ENCODE results near the gene MAP2K6.

Gene MAP2K6

DNA sequence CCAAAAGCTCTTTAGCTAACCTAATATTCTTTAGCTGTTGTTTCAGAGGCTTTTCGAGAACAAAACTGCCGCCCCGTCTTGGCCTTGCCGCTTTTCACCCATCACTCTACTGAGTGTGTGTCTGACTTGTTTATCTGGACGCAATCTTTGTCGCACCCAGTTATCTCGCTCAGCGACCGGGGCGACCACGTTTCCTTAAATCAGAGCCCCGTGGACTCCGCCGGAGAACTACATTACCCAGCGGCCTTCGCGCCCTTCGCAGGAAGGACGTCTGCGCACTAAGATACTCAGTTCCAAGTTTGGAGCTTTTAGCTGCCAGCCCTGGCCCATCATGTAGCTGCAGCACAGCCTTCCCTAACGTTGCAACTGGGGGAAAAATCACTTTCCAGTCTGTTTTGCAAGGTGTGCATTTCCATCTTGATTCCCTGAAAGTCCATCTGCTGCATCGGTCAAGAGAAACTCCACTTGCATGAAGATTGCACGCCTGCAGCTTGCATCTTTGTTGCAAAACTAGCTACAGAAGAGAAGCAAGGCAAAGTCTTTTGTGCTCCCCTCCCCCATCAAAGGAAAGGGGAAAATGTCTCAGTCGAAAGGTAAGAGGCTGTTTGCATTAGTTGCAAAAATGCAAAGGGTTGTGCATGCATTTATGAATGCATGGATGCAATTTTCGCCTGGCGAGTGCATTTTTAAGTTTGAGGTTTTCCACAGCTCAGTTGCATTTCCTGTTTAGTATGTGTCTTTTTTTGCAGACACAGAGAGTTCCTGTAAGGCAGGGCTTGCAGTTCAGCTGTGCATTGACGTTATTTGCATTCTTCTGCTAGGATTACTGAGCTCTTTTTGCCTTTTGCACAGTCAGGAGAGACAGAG is at the start of gene MAP2K6:
TSS of gene MAP2K6 (plus strand) at position 290 of the 867 bp plus-strand sequence. CDS start at position 578, 288 bp downstream.
- H3K27ac ChIP-seq (ENCODE audit: low read depth, low read length) = no peak within 1 kb of the TSS
- H3K27me3 ChIP-seq (ENCODE audit: control insufficient read depth, insufficient read depth, low read length) = no peaks in the 10 kb centered on the region
- peaks cover 4% of the 10 kb centered on the region for H3K4me1 ChIP-seq (ENCODE audit: control insufficient read depth, insufficient read depth, low read length)
- no peaks in the 10 kb centered on the region for H3K36me3 ChIP-seq (ENCODE audit: control insufficient read depth, insufficient read depth, low read length)
- H3K9ac ChIP-seq (ENCODE audit: low read length) = no peak within 1 kb of the TSS
- peak within 1 kb of the TSS; percentile 83 for H3K4me3 ChIP-seq (ENCODE audit: low read length)

DNA sequence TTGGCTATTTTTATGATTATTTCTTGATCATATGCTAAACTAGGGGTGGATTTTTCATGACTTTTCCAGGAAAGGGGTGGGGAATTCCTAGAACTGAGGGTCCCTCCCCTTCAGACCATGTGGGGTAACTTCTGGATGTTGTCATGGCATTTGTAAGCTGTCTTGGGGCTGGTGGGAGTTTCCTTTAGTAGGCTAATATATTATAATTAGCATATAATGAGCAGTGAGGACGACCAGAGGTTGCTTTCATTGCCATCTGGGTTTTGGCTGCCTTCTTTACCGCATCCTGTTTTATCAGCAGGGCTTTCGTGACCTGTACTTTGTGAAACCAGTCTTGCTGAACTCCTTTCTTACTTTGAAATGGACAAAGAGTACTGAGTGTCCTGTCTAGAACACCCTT is 47.2 kb upstream of the MAP2K6 start:
- H3K27me3 ChIP-seq (ENCODE audit: control insufficient read depth, insufficient read depth, low read length) = no peaks in the 10 kb centered on the region
- H3K4me1 ChIP-seq (ENCODE audit: control insufficient read depth, insufficient read depth, low read length) = no peaks in the 10 kb centered on the region
- H3K36me3 ChIP-seq (ENCODE audit: control insufficient read depth, insufficient read depth, low read length) = no peaks in the 10 kb centered on the region
- no peak overlapping the region for H3K4me3 ChIP-seq (ENCODE audit: low read length)
- H3K27ac ChIP-seq (ENCODE audit: low read depth, low read length) = no peak overlapping the region
- no peak overlapping the region for H3K9ac ChIP-seq (ENCODE audit: low read length)

DNA sequence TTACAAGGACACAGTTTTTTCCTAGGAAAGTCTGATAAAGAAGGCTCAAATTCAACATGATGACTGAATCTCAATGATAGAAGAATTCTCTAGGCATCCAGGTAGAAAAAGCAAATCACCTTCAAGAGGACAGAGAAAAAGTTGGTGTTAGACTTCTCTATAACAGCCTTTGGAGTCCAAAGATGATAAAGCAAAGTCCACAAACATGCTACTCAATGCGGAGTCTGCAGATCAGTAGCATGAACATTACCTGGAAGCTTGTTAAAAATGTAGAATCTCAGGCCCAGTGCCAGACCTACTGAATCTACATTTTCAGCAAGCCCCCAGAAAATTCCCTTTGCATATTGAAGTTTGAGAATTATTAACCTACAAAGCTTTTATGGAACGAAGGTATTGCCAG is 41.4 kb upstream of the MAP2K6 start:
- no peak overlapping the region for H3K4me3 ChIP-seq (ENCODE audit: low read length)

DNA sequence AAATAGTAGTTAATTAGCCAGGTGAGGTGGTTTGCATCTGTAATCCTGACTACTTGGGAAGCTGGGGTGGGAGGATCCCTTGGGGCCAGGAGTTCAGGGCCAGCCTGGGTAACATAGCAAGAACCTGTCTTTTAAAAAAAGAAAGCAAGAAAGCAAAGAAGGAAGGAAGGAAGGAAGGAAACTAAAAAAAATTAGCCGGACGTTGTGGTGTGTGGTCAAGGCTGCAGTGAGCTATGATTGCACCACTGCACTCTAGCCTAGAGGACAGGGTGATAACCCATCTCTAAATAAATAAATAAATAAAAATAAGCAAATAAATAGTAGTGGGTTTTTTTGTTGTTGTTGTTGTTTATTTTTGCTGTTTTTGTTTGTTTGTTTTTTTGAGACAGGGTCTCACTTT is 39.3 kb upstream of the MAP2K6 start:
- H3K27me3 ChIP-seq (ENCODE audit: control insufficient read depth, insufficient read depth, low read length) = no peaks in the 10 kb centered on the region
- H3K36me3 ChIP-seq (ENCODE audit: control insufficient read depth, insufficient read depth, low read length) = no peaks in the 10 kb centered on the region
- no peak overlapping the region for H3K9ac ChIP-seq (ENCODE audit: low read length)
- no peak overlapping the region for H3K4me3 ChIP-seq (ENCODE audit: low read length)
- no peak overlapping the region for H3K27ac ChIP-seq (ENCODE audit: low read depth, low read length)
- no peaks in the 10 kb centered on the region for H3K4me1 ChIP-seq (ENCODE audit: control insufficient read depth, insufficient read depth, low read length)

More for the DNA sequence above, 41.4 kb upstream of the MAP2K6 start:
- Histone ChIP-seq H3K4me1 (ENCODE audit: control insufficient read depth, insufficient read depth, low read length) (no peaks in the 10 kb centered on the region), H3K27me3 (ENCODE audit: control insufficient read depth, insufficient read depth, low read length) (no peaks in the 10 kb centered on the region), H3K27ac (ENCODE audit: low read depth, low read length) (no peak overlapping the region), H3K36me3 (ENCODE audit: control insufficient read depth, insufficient read depth, low read length) (no peaks in the 10 kb centered on the region), H3K9ac (ENCODE audit: low read length) (no peak overlapping the region)

DNA sequence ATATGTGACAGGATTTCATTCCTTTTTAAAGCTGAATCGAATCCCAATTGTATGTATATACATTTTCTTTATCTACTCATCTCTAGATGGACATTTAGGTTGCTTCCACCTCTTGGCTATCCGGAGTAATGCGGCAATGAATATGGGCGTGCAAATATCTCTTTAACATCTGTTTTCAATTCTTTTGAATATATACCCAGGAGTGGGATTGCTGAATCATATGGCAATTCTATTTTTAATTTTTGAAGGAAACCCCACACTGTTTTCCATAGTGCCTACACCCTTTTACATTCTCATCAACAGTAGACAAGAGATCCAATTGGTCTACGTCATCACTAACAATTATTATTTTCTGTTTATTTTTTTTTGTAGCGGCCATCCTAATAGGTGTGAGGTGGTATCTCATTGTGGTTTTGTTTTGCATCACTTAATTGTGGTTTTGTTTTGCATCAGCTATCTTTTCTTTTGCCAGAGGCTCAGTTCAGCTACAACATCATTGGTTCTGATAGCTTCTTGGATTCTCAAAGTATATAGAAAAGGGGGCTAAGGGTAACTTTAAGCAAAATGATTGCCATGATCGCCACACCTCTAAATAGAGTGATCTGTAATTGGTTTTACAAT is 25.6 kb upstream of the MAP2K6 start:
- no peak overlapping the region for H3K27ac ChIP-seq (ENCODE audit: low read depth, low read length)

DNA sequence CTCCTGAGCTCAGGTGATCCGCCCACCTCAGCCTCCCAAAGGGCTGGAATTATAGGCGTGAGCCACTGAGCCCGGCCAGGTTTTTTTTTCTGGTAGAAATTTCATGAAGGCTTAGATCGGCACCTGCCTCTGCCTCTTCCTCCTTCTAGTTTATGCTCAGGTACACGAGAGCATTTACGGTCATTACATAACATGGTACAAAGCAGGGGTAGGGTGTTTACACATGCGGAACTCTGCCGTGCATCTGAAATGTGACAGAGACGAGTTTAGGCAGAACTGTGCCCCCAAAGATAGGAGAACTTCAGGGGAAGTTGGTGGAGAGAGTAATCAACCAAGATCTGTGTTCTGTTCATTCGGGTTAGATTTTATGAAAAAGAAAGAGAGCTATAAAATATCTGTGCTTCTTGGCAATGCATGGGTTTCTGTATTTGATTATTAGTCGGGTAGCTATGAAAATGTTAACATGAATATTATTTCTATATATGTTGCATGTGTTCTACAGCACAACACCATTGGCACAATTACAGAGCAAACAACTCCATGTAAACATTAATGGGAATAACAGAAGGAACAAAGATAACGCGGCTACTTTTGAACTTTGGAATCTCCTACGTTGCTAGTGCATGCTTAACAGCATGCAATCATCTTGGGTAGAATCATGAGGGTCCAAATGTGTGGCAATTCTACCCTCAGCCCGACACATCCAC is 23.5 kb upstream of the MAP2K6 start:
- Histone ChIP-seq H3K27me3 (ENCODE audit: control insufficient read depth, insufficient read depth, low read length) (no peaks in the 10 kb centered on the region), H3K9ac (ENCODE audit: low read length) (no peak overlapping the region), H3K4me3 (ENCODE audit: low read length) (no peak overlapping the region), H3K27ac (ENCODE audit: low read depth, low read length) (no peak overlapping the region), H3K36me3 (ENCODE audit: control insufficient read depth, insufficient read depth, low read length) (no peaks in the 10 kb centered on the region), H3K4me1 (ENCODE audit: control insufficient read depth, insufficient read depth, low read length) (no peaks in the 10 kb centered on the region)

More for the DNA sequence above, 25.6 kb upstream of the MAP2K6 start:
- H3K9ac ChIP-seq (ENCODE audit: low read length) = no peak overlapping the region
- no peaks in the 10 kb centered on the region for H3K4me1 ChIP-seq (ENCODE audit: control insufficient read depth, insufficient read depth, low read length)
- H3K27me3 ChIP-seq (ENCODE audit: control insufficient read depth, insufficient read depth, low read length) = no peaks in the 10 kb centered on the region
- no peak overlapping the region for H3K4me3 ChIP-seq (ENCODE audit: low read length)
- H3K36me3 ChIP-seq (ENCODE audit: control insufficient read depth, insufficient read depth, low read length) = no peaks in the 10 kb centered on the region

DNA sequence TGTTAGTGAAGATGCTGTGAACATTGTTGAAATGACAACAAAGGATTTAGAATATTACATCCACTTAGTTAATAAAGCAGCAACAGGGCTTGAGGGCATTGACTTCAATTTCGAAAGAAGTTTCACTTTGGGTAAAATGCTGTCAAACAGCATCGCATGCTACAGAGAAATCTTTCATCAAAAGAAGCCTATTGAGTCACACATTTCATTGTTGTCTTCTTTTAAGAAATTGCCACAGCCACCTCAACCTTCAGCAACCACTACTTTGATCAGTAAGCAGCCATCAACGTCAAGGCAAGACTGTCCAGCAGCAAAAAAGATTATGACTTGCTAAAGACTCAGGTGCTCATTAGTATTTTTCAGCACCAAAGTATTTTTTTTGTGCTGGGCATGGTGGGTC is 13.2 kb upstream of the MAP2K6 start:
- no peaks in the 10 kb centered on the region for H3K27me3 ChIP-seq (ENCODE audit: control insufficient read depth, insufficient read depth, low read length)
- H3K27ac ChIP-seq (ENCODE audit: low read depth, low read length) = no peak overlapping the region
- H3K4me3 ChIP-seq (ENCODE audit: low read length) = no peak overlapping the region
- H3K36me3 ChIP-seq (ENCODE audit: control insufficient read depth, insufficient read depth, low read length) = no peaks in the 10 kb centered on the region
- H3K4me1 ChIP-seq (ENCODE audit: control insufficient read depth, insufficient read depth, low read length) = no peaks in the 10 kb centered on the region
- no peak overlapping the region for H3K9ac ChIP-seq (ENCODE audit: low read length)

DNA sequence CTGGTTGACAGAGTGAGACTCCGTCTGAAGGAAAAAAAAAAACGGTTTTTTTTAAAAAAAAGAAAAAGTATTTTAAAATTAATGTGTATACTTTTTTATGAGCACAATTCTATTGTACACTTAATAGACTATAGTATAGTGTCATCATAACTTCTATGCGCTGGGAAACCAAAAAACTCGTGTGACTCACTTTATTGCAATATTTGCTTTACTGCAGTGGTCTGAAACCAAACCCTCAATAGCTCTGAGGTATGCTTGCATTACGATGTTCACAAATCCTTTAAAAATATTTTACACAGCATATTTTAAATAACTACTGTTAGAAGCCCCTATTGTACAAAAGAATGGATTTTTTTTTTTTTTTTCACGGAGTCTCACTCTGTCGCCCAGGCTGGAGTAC is 12.4 kb upstream of the MAP2K6 start:
- Histone ChIP-seq H3K36me3 (ENCODE audit: control insufficient read depth, insufficient read depth, low read length) (no peaks in the 10 kb centered on the region), H3K4me3 (ENCODE audit: low read length) (no peak overlapping the region), H3K9ac (ENCODE audit: low read length) (no peak overlapping the region), H3K27me3 (ENCODE audit: control insufficient read depth, insufficient read depth, low read length) (no peaks in the 10 kb centered on the region), H3K4me1 (ENCODE audit: control insufficient read depth, insufficient read depth, low read length) (no peaks in the 10 kb centered on the region), H3K27ac (ENCODE audit: low read depth, low read length) (no peak overlapping the region)

DNA sequence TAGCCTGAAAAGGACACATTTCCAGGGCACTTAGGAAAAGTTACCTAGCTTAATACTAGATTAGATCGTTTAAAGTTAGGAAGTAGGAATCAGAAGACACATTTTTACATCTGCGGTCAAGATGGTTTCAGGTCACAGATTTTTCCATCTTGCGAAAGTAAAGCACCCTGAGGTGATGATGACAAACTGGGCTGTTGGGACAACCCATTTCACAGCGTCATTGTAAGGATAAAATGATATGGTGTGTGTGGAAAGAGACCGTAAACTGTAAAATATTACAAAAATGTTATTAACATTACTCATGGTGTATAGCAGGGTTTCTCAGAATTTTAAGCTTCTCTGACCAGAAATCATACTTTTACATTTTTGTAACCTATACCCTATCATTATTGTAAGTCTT is 10.1 kb upstream of the MAP2K6 start:
- no peak overlapping the region for H3K4me3 ChIP-seq (ENCODE audit: low read length)
- no peak overlapping the region for H3K9ac ChIP-seq (ENCODE audit: low read length)
- H3K36me3 ChIP-seq (ENCODE audit: control insufficient read depth, insufficient read depth, low read length) = no peaks in the 10 kb centered on the region
- no peak overlapping the region for H3K27ac ChIP-seq (ENCODE audit: low read depth, low read length)
- H3K27me3 ChIP-seq (ENCODE audit: control insufficient read depth, insufficient read depth, low read length) = no peaks in the 10 kb centered on the region
- no peaks in the 10 kb centered on the region for H3K4me1 ChIP-seq (ENCODE audit: control insufficient read depth, insufficient read depth, low read length)

DNA sequence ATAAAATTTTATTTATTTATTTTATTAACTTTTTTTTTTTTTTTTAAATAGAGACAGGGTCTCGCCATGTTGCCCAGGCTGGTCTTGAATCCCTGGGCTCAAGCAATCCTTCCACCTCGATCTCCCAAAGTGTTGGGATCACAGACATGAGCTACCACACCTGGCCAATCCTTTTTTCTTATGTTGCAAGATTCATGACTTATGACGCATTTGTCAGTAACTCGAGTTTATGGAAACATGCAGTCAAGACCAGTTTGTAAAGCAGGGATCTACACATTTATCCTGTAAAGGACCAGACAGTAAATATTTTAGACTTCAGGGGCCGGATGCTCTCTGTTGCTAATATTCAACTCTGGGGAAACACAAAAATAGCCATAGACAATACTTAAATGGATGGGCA is 9.4 kb upstream of the MAP2K6 start:
- H3K27ac ChIP-seq (ENCODE audit: low read depth, low read length) = no peak overlapping the region
- H3K9ac ChIP-seq (ENCODE audit: low read length) = no peak overlapping the region
- H3K4me3 ChIP-seq (ENCODE audit: low read length) = no peak overlapping the region
- H3K36me3 ChIP-seq (ENCODE audit: control insufficient read depth, insufficient read depth, low read length) = no peaks in the 10 kb centered on the region
- H3K4me1 ChIP-seq (ENCODE audit: control insufficient read depth, insufficient read depth, low read length) = no peaks in the 10 kb centered on the region
- no peaks in the 10 kb centered on the region for H3K27me3 ChIP-seq (ENCODE audit: control insufficient read depth, insufficient read depth, low read length)

DNA sequence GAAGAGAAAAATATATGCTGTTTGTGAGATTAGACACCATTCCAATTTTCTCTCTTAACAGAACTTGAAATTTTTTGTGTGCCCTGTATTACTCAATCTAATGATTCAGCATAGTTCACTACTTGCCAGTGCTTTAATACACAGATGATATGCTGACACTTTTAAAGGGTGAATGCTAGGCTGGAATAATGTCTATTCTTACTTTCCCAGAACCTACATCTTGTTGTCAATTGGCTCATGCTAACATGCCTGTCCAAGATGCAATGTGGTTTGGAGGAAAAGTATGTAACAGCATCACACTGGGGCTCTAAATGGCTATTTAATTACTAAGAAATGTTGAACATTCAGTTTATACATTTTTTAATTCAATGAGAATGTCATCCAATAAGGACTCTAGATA is 7.6 kb upstream of the MAP2K6 start:
- H3K4me3 ChIP-seq (ENCODE audit: low read length) = no peak overlapping the region
- H3K27me3 ChIP-seq (ENCODE audit: control insufficient read depth, insufficient read depth, low read length) = no peaks in the 10 kb centered on the region
- no peaks in the 10 kb centered on the region for H3K4me1 ChIP-seq (ENCODE audit: control insufficient read depth, insufficient read depth, low read length)
- H3K9ac ChIP-seq (ENCODE audit: low read length) = no peak overlapping the region
- H3K36me3 ChIP-seq (ENCODE audit: control insufficient read depth, insufficient read depth, low read length) = no peaks in the 10 kb centered on the region
- H3K27ac ChIP-seq (ENCODE audit: low read depth, low read length) = no peak overlapping the region

DNA sequence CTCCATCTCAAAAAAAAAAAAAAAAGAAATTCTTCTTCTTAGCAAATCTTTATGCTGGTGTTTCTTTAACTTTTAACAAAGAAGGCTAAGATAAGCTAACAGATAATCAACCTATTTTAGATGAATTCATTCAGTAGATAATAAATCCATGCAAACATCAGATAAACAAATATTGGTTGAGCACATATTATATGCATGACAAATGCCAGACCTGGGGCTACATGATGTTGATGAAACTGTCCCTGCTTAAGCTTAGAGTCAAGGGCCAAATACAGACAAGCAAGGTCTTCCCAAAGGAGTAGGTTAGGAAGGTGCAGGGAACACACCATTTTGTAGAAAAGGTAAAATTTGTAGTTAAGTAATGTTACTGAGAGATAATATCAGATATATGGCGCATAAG is 6.7 kb upstream of the MAP2K6 start:
- Histone ChIP-seq H3K4me1 (ENCODE audit: control insufficient read depth, insufficient read depth, low read length) (no peaks in the 10 kb centered on the region), H3K36me3 (ENCODE audit: control insufficient read depth, insufficient read depth, low read length) (no peaks in the 10 kb centered on the region), H3K27me3 (ENCODE audit: control insufficient read depth, insufficient read depth, low read length) (no peaks in the 10 kb centered on the region), H3K4me3 (ENCODE audit: low read length) (no peak overlapping the region), H3K27ac (ENCODE audit: low read depth, low read length) (no peak overlapping the region), H3K9ac (ENCODE audit: low read length) (no peak overlapping the region)

Measured in rectal smooth muscle tissue (tissue), 1 donor.